ENCODE results near the gene CHCHD4. TPM values are rescaled to one million over a fixed set of nuclear protein-coding genes. Genes with fewer than 3 reads are reported as not detected.
A peak's percentile ranks its signal among the peaks of the same experiment; 100 is the strongest.

Gene CHCHD4
- total RNA-seq, 1 donor from 2014 or later, result 31.4 TPM

GRCh38 chr3:14139771-14140170 lies 15.1 kb upstream of the CHCHD4 start:
- ATAC-seq, result no peak
- intact Hi-C loops (cut with DNase I), result no loop called here
- peak; percentile 50 for DNase-seq (ENCODE audit: missing footprints)

GRCh38 chr3:14138878-14139655 lies 14.4 kb upstream of the CHCHD4 start:
- DNase-seq (ENCODE audit: missing footprints) (peak; percentile 43), ATAC-seq (no peak)
- intact Hi-C loops (cut with DNase I), result no loop called here

DNA sequence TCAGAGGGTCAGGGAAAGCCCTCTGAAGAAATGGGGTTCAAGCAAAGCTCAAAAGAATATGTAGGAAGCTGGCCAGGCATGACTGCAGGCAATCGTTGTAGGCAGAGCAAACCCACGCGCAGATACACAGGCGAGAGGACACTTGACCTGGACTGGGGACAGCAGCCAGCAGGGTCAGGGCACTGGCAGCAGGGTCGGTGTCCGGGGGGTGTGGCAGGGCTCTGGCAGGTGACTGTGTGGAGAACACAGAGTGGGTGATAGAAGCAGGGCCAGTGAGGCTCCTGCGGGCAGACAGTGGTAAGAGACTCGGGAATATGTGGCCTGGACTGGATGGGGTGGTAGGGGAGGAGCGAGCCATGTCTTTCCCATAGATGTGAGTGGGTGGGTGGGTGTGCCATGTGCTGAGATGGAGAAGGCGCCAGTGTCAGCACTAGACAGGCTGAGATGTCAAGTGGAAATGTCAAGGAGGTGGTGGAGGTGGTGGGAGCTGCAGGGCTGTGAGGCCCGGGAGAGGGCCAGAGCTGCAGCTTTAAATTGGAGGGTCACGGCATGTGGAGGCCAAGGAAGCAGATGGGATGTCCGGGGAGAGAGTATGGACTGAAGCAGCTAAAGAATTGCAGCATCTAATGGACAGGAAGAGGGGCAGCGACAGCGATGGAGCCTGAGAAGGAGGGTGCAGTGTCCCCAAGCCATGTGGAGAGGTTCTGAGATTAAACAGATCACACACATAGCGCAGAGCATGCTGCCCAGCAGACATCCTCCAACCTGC lies 13.6 kb upstream of the CHCHD4 start:
- DNase-seq (ENCODE audit: missing footprints) (no peak), ATAC-seq (no peak)
- intact Hi-C loops (cut with DNase I), result no loop called here

DNA sequence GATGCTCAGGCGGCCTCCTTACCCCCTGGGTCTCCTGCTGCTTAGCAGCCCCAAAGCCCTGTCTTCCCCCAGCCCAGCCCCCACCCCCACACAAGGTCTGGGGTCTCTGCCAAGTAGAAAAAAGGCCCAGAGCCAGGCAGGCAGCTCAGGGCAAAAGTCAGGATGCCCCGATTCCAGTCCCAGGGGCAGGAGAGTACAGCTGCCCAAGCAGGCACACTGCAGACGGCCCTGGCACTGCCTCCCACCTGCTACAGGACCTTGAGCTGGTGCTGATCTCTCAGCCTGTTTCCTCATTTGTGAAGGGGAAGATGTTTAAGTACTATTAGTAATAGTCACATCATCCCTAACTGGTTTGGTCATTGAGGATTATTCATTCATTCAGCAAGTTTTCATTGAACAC lies 12.8 kb upstream of the CHCHD4 start:
- ATAC-seq (no peak), DNase-seq (ENCODE audit: missing footprints) (peak; percentile 50)
- intact Hi-C loops (cut with DNase I), result no loop called here

DNA sequence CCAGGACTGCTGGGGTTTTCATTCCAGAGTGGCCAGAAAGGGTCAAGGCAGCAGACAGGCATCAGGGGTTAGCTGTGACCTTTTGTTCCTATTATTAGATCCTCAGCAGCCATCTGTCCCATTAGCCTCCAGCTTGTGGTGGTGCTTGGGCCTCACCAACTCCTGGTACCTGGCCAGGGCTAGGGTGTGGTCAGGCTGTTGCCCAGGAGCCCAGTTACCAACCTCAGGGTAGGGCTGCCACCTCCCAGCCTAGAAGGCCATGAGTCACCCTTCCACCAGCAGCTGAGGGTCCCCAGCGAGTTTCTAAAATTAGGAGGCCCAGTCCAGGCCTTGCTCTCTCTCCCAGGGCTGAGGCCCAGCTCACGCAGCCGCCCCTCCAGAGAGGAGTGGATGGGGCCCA lies 12.3 kb upstream of the CHCHD4 start:
- ATAC-seq (no peak), DNase-seq (ENCODE audit: missing footprints) (no peak)
- intact Hi-C loops (cut with DNase I), result no loop called here

DNA sequence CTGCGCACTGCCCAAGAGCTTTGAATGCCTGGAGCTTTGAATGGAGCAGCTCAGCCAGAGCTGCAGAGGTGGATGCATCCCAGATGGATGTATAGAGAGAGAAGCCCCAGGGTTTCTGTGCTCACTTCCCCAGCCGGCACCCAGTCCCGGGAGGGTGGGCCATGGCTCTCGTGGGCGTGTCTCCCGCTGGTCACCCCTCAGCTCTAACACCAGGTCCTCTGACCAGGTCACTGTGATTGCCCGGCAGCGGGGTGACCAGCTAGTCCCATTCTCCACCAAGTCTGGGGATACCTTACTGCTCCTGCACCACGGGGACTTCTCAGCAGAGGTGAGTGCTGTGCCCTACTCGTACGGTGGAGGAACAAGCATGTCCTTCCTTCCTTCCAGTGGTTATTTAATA lies 10.9 kb upstream of the CHCHD4 start:
- peak; percentile 47 for DNase-seq (ENCODE audit: missing footprints)

DNA sequence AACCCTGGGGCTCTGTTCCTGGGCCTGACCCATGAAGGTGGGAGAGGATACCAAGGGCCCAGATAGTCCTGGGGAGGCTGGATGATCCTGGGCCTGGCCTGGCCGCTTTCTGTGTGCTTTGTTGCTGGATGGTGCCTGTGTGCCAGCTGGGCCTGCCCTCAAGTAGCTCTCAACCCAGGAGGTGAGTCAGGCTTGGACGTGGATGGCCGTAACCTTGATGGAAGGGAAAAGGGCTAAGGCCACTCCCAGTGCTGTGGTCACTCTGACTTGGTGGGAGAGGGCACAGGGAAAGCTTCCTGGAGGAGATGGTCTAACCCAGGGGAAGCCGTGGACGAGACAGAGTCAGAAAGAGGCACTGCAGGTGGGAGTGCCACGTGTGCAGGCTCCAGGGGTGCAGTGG lies 9.6 kb upstream of the CHCHD4 start:
- DNase-seq (ENCODE audit: missing footprints), result no peak
- no peak for ATAC-seq
- intact Hi-C loops (cut with DNase I), result no loop called here

More for the DNA sequence above, 10.9 kb upstream of the CHCHD4 start:
- intact Hi-C loops (cut with DNase I), result no loop called here
- no peak for ATAC-seq

DNA sequence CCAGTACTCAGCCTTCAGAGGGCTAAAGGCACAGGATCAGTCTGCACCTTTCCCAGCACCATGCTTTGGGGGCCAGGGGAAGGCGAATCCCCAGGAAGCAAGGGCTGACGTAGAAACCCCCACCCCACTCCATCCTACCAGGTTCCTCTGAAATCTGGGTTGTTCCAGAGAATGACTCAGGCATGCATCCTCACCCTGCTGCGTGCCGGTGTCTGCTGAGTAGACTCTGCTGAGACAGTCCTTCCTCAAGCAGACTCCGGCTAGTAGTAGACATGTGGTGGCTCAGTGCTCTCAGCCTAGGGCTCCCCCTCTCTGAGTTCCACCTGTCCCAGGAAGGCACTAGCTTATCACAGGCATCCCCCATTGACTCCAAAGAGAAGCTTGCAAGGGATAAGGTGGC lies 9.2 kb upstream of the CHCHD4 start:
- ATAC-seq (no peak), DNase-seq (ENCODE audit: missing footprints) (no peak)
- intact Hi-C loops (cut with DNase I), result no loop called here

DNA sequence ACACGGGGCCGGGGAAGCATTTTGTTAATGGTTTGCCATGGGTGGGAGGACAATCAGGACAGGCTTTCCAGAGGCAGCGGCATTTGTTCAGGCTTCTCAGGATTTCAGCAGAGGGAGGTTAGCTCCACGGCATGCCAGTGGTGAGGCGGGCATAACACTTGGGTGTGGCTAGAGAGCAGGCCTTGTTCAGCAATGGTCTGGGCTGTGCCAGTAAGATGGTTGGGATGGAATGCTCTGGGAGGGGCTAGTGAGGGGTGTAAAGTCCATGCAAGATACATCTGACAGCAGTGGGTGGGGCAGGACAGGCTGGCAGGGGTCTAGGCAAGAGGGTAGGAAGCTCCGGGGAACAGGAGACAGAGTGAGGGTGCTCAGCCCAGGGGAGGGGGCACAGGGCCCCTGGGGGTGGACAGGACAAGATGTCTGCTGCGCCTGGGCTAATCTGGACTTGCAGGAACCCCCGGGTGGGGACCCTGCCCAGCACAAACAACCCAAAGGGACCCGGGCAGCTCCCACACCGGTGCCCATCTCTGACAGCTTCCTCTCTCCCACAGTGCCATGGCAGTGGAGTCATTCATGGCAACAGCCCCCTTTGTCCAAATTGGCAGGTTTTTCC lies 8.6 kb upstream of the CHCHD4 start:
- no peak for DNase-seq (ENCODE audit: missing footprints)
- no peak for ATAC-seq
- intact Hi-C loops (cut with DNase I), result no loop called here

GRCh38 chr3:14132689-14133088 lies 8.0 kb upstream of the CHCHD4 start:
- no peak for ATAC-seq
- intact Hi-C loops (cut with DNase I), result no loop called here
- no peak for DNase-seq (ENCODE audit: missing footprints)

- DNase-seq (ENCODE audit: missing footprints) (no peak), ATAC-seq (no peak)
- intact Hi-C loops (cut with DNase I), result no loop called here
Measured at GRCh38 chr3:14132120-14132519, 7.5 kb upstream of the CHCHD4 start.

DNA sequence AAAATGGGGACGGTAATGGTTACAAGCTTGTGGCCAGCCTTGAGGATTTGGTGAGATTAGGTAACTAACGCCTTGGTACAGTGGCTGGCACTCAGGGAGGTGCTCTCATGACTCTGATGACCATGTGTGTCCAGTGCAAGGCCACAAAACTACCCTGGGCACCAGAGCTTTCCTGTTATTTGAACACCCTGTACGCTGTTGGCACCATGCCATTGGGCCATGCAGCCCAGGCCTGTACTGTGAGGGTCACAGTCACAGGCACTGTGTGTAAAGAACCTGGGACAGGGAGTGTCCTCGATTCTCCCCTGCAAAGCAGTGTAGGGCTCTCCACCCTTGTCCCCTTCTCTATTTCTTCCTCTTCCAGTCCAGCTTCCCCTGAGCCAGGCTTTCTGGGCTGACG lies 6.5 kb upstream of the CHCHD4 start:
- ATAC-seq, result no peak
- DNase-seq (ENCODE audit: missing footprints), result peak; percentile 48

GRCh38 chr3:14130707-14131106 lies 6.0 kb upstream of the CHCHD4 start:
- no peak for ATAC-seq

More for the DNA sequence above, 6.5 kb upstream of the CHCHD4 start:
- intact Hi-C loops (cut with DNase I), result no loop called here

GRCh38 chr3:14130230-14130629 lies 5.6 kb upstream of the CHCHD4 start:
- intact Hi-C loops (cut with DNase I), result no loop called here
- no peak for DNase-seq (ENCODE audit: missing footprints)
- no peak for ATAC-seq

More at GRCh38 chr3:14130707-14131106, 6.0 kb upstream of the CHCHD4 start:
- intact Hi-C loops (cut with DNase I), result no loop called here
- DNase-seq (ENCODE audit: missing footprints), result no peak

DNA sequence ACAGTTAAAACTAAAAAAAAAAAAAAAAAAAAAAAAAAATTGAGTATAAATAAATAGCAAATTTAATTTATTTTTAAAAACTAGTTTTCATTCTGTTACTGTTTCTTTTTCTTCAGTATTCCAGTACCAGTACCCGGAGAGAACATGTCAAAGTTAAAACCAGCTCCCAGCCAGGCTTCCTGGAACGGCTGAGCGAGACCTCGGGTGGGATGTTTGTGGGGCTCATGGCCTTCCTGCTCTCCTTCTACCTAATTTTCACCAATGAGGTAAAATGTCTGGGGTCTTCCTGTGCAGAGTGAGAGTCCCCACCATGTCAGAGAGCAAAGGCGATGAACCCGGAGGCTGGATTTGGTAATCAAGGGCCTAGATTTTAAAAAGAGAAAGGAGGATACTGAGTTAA lies 4.6 kb upstream of the CHCHD4 start:
- no peak for DNase-seq (ENCODE audit: missing footprints)
- intact Hi-C loops (cut with DNase I), result no loop called here
- no peak for ATAC-seq

DNA sequence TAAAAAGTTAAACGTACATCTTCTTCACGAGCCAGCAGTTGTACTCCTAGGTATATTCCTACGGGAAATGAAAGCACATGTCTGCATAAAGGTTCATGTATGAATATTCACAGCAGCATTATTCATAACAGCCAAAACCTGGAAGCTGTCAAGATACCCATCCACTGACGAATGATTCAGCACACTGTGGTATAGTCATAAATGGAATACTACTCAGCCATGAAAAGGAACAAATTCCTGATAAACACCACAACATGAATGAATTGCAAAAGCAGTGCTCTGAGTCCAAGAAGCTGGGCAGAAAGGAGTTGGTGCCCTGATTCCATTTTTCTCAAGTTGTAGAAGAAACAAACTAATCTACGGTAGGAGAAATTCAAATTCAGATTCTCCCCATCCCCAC lies 4.1 kb upstream of the CHCHD4 start:
- no peak for DNase-seq (ENCODE audit: missing footprints)
- intact Hi-C loops (cut with DNase I), result no loop called here
- no peak for ATAC-seq

- ATAC-seq (no peak), DNase-seq (ENCODE audit: missing footprints) (no peak)
- intact Hi-C loops (cut with DNase I), result no loop called here
Measured at GRCh38 chr3:14127516-14128161, 3.0 kb upstream of the CHCHD4 start.

- no peak for DNase-seq (ENCODE audit: missing footprints)
- intact Hi-C loops (cut with DNase I), result no loop called here
- no peak for ATAC-seq
Measured at GRCh38 chr3:14126887-14127505, 2.3 kb upstream of the CHCHD4 start.

Data from Right ventricle myocardium inferior (tissue), 1 donor.